HG03520 (cell line): ENCODE results near the gene STK35.
"Not testable (repeated sequence)": the region's sequence is repeated elsewhere in the genome, so short reads cannot be mapped to it uniquely, and the experiment has no call there.

Experiments
- ATAC-seq: cut with Tn5 transposase; IDR thresholded peaks from one replicate; pipeline ENCODE4 v1.9.1; 2021; ENCODE audit warnings: mild to moderate bottlenecking, moderate library complexity; ENCODE audit not compliant: unreplicated experiment

STK35 gene

GRCh38 chr20:2179949-2180348 lies 78.3 kb downstream of the STK35 start:
- no peak for ATAC-seq

GRCh38 chr20:2183381-2183780 lies 81.8 kb downstream of the STK35 start:
- no peak for ATAC-seq

GRCh38 chr20:2184933-2185332 lies 83.3 kb downstream of the STK35 start:
- ATAC-seq = not testable (repeated sequence)

GRCh38 chr20:2195614-2196013 lies 94.0 kb downstream of the STK35 start:
- no peak for ATAC-seq

- ATAC-seq = no peak
These were observed 95.5 kb downstream of the STK35 start for GRCh38 chr20:2197166-2197565.
